IPS-18c (cell line): ENCODE results near the gene CDCA4.

Experiments
- H3K4me3 ChIP-seq: 2 replicates; pipeline ENCODE4 v1.7.0; 2013; ENCODE audit warnings: low read depth, mild to moderate bottlenecking, low read length, moderate library complexity; ENCODE audit not compliant: insufficient read depth
- H3K9me3 ChIP-seq: one replicate; pipeline ENCODE4 v1.6.1; 2013; ENCODE audit warnings: mild to moderate bottlenecking, low read length, moderate library complexity; ENCODE audit not compliant: control insufficient read depth, insufficient read depth

CDCA4 gene

DNA sequence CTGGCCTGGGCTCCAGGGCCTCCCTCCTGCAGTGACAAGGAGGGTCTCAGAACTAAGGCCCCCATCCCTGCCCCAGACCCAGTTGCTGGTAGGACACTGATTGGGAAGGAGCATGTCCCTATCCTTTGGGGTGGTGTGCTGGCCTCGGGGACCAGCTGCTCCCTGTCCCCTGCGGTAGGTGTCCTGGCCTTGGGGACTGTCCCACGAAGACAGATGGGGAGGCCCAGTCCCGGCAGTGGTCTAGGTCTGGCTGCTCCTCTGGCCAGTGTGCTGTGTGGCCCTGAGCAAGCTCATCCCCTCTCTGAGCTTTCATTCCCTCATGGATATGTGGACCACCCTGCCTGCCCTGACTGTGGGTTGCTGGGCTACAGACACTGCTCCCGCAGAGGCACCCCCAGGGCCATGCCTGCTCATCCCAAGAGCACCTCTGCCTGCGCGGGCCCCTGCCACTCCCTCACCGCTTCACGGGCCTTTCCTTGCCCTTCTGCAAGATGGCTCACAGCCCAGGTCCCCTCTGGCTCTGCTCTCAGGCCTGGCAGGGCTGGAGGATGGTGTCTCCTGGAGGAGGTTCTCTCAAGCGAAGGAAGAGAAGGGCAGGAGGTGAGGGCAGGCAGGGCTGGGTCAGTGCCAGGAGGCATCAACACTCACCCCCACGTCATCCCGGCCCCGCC lies 55.2 kb downstream of the CDCA4 start:
- Histone ChIP-seq H3K4me3 (no peak overlapping the region), H3K9me3 (no peaks in the 10 kb centered on the region)

DNA sequence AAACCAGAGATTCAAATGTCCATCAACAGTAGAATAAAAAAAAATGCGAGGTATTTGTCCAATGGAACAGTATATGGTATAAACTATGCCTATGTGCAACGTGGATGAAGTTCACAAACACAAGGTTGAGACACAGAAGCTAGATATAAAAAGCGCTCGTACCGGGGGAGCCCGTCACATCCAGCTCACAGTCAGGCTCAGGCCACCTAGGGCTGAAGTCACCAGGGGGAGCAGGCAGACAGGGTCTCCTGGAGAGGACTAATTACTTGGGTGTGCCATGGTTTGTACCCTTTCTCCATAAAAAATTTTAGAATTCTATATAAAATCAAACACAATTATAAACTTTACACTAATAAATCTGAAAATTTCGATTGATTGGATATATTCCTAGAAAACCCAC lies 56.3 kb downstream of the CDCA4 start:
- H3K9me3 ChIP-seq, result no peaks in the 10 kb centered on the region
- no peak overlapping the region for H3K4me3 ChIP-seq
